ENCODE results near the gene FAM107B. TPM values are rescaled to one million over a fixed set of nuclear protein-coding genes. Genes with fewer than 3 reads are reported as not detected.

FAM107B gene
- total and polyA plus RNA-seq, 2 of the 8 experiments (the other 6 are each of a cell fraction or from before 2014, with no cell fraction given): 7.5 to 28.1 TPM

DNA sequence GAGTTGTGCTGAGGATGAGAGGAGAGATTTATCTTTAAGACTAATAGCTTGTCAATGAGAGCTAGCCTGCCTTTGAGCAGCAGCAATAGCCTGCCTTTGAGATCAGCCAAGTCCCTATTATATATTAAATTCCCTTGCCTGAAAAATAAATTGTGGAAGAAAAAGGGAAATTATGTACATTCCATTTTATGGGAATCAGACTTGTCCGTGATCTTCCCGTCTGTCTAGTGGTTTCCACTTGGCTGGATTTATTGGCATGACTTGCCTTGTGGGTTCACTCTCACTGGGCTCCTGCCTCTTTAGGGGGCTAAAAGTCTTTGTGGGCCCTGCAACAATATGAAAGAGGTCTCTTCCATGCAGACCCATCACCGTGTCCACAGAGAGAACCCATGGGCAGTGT, 272.3 kb downstream of the FAM107B start:
- FAIRE-seq (no peak), DNase-seq (ENCODE audit: low read depth in 1 of 2, low spot score in 2 of 2) (no peak)
- Histone ChIP-seq H3K9me3 (ENCODE audit: insufficient read depth in 2 of 2, low read depth in 1 of 2, low read length in 1 of 2) (no peaks in the 10 kb centered on the region), H2AK5ac (ENCODE audit: low read depth, low read length) (no peak overlapping the region), H3K27ac (ENCODE audit: low read depth, low read length) (no peak overlapping the region), H2BK5ac (ENCODE audit: low read depth, low read length) (no peak overlapping the region), H2BK120ac (replicated peaks; ENCODE audit: low read depth, low read length) (no peak overlapping the region), H3K56ac (replicated peaks; ENCODE audit: insufficient read length, low read depth, low read length) (no peak overlapping the region), H2AFZ (ENCODE audit: low read length) (no peak overlapping the region), H3K4me2 (ENCODE audit: insufficient read depth in 1 of 2, low read depth in 2 of 2, low read length in 2 of 2) (no peak overlapping the region), H3K14ac (ENCODE audit: insufficient read length) (no peak overlapping the region), H3K79me1 (ENCODE audit: low read depth, low read length) (no peaks in the 10 kb centered on the region), H4K8ac (ENCODE audit: extremely low read depth, insufficient read depth, low read length) (no peak overlapping the region), H2BK20ac (ENCODE audit: low read length) (no peak overlapping the region), H3K4ac (replicated peaks; ENCODE audit: insufficient read length, low read depth, low read length) (no peak overlapping the region), H3K4me1 (replicated peaks in 1 of 4; ENCODE audit: control insufficient read depth in 3 of 4, insufficient read depth in 4 of 4, low read length in 3 of 4) (peaks cover 0 to 3% (median 0%) of the 10 kb centered on the region in 4 experiments; a peak in 1 of 7 replicates), H3K36me3 (ENCODE audit: control insufficient read depth in 2 of 4, insufficient read depth in 4 of 4, low read length in 3 of 4) (no peaks in the 10 kb centered on the region), H4K5ac (ENCODE audit: insufficient read length, low read depth, low read length) (no peak overlapping the region), H3K79me2 (ENCODE audit: control insufficient read depth in 1 of 2, insufficient read depth in 2 of 2, low read length in 2 of 2) (no peaks in the 10 kb centered on the region), H3K23ac (ENCODE audit: insufficient read length) (no peak overlapping the region), H3K4me3 (ENCODE audit: extremely low read depth in 1 of 4, insufficient read depth in 2 of 4, low read depth in 3 of 4, low read length in 4 of 4) (no peak overlapping the region), H3K18ac (ENCODE audit: extremely low read depth, low read length) (no peak overlapping the region), H2BK12ac (ENCODE audit: low read depth, low read length) (no peak overlapping the region), H3K27me3 (replicated peaks in 1 of 4; ENCODE audit: control insufficient read depth in 3 of 4, extremely low read depth in 1 of 4, insufficient read depth in 3 of 4, low read length in 3 of 4) (no peaks in the 10 kb centered on the region), H4K20me1 (replicated peaks in 1 of 2; ENCODE audit: control insufficient read depth in 1 of 2, insufficient read depth in 2 of 2, low read length in 2 of 2) (no peaks in the 10 kb centered on the region), H4K91ac (replicated peaks; ENCODE audit: insufficient read length, low read length) (no peak overlapping the region), H2BK15ac (ENCODE audit: low read length) (no peak overlapping the region), H3K9ac (replicated peaks in 1 of 4; ENCODE audit: extremely low read depth in 1 of 4, low read depth in 3 of 4, low read length in 3 of 4) (no peak overlapping the region), H3K23me2 (ENCODE audit: low read depth, low read length) (no peaks in the 10 kb centered on the region)
- TF ChIP-seq TEAD4 (IDR thresholded peaks at IDR 0.05; ENCODE audit: low read depth, low read length) (no peak), RFX5 (IDR thresholded peaks at IDR 0.05; ENCODE audit: borderline replicate concordance, low read depth, low read length) (no peak), RXRA (IDR thresholded peaks at IDR 0.05; ENCODE audit: insufficient read depth, low read depth, low read length) (no peak), TAF7 (optimal IDR thresholded peaks at IDR 0.05; ENCODE audit: borderline replicate concordance, low read depth, low read length) (no peak), POU5F1 (IDR thresholded peaks at IDR 0.05; ENCODE audit: low read depth, low read length) (no peak), MAX (IDR thresholded peaks at IDR 0.05) (no peak)
- 89% methylated on average over 3 of the region's 3 CpGs; no CpG with 5 or more reads in 1 of the 2 experiments for WGBS, 2 experiments (ENCODE audit: extremely low coverage in 1 of 2, insufficient coverage in 1 of 2, insufficient read length in 1 of 2, insufficient replicate concordance in 2 of 2, low coverage in 1 of 2, low lambda C conversion rate in 2 of 2, missing lambda C conversion rate in 1 of 2)
- CTCF ChIA-PET (ENCODE audit: partially characterized antibody): no interaction called here
- POLR2A ChIA-PET (ENCODE audit: partially characterized antibody): no interaction called here

Measured in H1 (cell line).